Choroid plexus epithelial cell (primary cell): ENCODE results near the gene ADSL.

Experiments used
- DNase-seq: peaks from one replicate; pipeline ENCODE4 v3.0.0-alpha.2; 2010; ENCODE audit warnings: low read depth
- H3K4me3 ChIP-seq: 2 replicates; pipeline ENCODE4 v1.5.1; 2011; ENCODE audit warnings: low read depth, mild to moderate bottlenecking, control low read depth, low read length, moderate library complexity
- CTCF ChIP-seq: conservative IDR thresholded peaks from 2 replicates; pipeline ENCODE4 v1.5.1; 2011; ENCODE audit warnings: low read depth, mild to moderate bottlenecking, control low read depth, inconsistent platforms, low read length, moderate library complexity

The ADSL gene

GRCh38 chr22:40392618-40393017 lies 46.3 kb downstream of the ADSL start:
- DNase-seq: no peak
- no peak for TF ChIP-seq CTCF
- H3K4me3 ChIP-seq: no peak overlapping the region

- H3K4me3 ChIP-seq: no peak overlapping the region
- TF ChIP-seq CTCF: no peak
- DNase-seq: no peak
These were observed 48.3 kb downstream of the ADSL start for GRCh38 chr22:40394607-40395006.

GRCh38 chr22:40395607-40396006 lies 49.3 kb downstream of the ADSL start:
- no peak for TF ChIP-seq CTCF
- no peak for DNase-seq
- H3K4me3 ChIP-seq: no peak overlapping the region

GRCh38 chr22:40396882-40397281 lies 50.6 kb downstream of the ADSL start:
- H3K4me3 ChIP-seq: no peak overlapping the region
- DNase-seq: peak; percentile 71
- TF ChIP-seq CTCF: no peak

GRCh38 chr22:40397396-40397795 lies 51.1 kb downstream of the ADSL start:
- DNase-seq: peak; percentile 71
- TF ChIP-seq CTCF: no peak
- H3K4me3 ChIP-seq: no peak overlapping the region

GRCh38 chr22:40399621-40400020 lies 53.3 kb downstream of the ADSL start:
- no peak overlapping the region for H3K4me3 ChIP-seq
- DNase-seq: no peak
- TF ChIP-seq CTCF: no peak

GRCh38 chr22:40400159-40400558 lies 53.9 kb downstream of the ADSL start:
- no peak for DNase-seq
- no peak for TF ChIP-seq CTCF
- H3K4me3 ChIP-seq: no peak overlapping the region
